ENCODE measurements around the gene TAC3. TPM values are rescaled to one million over a fixed set of nuclear protein-coding genes. Genes with fewer than 3 reads are reported as not detected.

TAC3 gene
- total and polyA plus RNA-seq, 2 donors (not counting 3 experiments of a cell fraction or from before 2014, with no cell fraction given): not detected

DNA sequence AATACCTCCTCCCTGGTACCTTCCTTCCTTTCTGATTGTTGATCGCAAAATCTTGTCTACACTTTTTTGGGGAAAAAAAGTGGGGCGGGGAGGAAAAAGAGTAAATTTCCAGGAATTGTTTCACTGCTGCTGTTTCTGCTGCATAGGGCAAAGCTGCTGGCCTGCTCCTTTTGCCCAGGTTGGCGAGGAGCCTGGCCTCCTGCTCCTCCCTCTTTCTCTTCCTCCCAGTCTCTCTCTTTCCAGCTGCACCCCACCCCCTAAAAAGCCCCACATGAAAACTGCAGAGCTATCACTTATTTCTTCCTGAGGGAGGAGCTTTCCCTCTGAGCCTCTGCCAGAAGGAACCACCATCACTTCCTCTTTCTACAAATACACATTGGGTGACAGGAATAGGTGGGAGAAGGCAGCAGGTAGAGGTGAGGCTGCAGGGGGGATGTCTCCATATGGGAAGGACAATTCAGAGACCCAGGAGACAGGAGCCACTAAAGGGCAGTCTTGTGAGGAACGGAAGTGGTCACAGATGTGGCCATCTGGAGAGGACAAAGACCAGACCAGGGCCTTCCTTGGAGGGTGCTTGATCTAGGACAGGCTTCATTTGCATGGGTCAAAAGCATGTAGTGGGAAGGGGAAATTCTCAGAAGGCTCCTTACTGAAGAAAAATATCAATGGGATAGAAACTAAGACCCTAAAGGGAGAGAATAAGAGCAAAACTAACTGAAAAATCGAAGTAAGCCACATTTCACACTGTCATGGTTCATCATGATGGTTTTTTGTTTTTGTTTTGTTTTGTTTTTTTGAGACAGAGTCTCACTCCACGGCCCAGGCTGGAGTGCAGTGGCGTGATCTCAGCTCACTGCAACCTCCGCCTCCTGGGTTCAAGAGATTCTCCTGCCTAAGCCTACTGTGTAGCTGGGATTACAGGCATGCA is 24.7 kb downstream of the TAC3 start:
- no peak for TF ChIP-seq FOS (IDR thresholded peaks at IDR 0.05; ENCODE audit: borderline replicate concordance, insufficient read depth, low read length)
- no peak for TF ChIP-seq MYC (IDR thresholded peaks at IDR 0.05; ENCODE audit: low read depth, low read length)
- no peak for TF ChIP-seq EZH2 (IDR thresholded peaks at IDR 0.05; ENCODE audit: borderline replicate concordance, low read depth, low read length, severe bottlenecking)
- TF ChIP-seq, protein P1, sequence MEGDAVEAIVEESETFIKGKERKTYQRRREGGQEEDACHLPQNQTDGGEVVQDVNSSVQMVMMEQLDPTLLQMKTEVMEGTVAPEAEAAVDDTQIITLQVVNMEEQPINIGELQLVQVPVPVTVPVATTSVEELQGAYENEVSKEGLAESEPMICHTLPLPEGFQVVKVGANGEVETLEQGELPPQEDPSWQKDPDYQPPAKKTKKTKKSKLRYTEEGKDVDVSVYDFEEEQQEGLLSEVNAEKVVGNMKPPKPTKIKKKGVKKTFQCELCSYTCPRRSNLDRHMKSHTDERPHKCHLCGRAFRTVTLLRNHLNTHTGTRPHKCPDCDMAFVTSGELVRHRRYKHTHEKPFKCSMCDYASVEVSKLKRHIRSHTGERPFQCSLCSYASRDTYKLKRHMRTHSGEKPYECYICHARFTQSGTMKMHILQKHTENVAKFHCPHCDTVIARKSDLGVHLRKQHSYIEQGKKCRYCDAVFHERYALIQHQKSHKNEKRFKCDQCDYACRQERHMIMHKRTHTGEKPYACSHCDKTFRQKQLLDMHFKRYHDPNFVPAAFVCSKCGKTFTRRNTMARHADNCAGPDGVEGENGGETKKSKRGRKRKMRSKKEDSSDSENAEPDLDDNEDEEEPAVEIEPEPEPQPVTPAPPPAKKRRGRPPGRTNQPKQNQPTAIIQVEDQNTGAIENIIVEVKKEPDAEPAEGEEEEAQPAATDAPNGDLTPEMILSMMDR (IDR thresholded peaks at IDR 0.05; ENCODE audit: extremely low read depth in 1 of 2, insufficient read depth in 1 of 2, low read depth in 1 of 2, low read length in 2 of 2): no peak
- no peak for TF ChIP-seq JUN (IDR thresholded peaks at IDR 0.05; ENCODE audit: borderline replicate concordance, insufficient read depth, insufficient read length, low read depth)
- TF ChIP-seq POLR2A (IDR thresholded peaks at IDR 0.05; ENCODE audit: low read depth, low read length): no peak
- no peak for TF ChIP-seq POLR2AphosphoS5 (IDR thresholded peaks at IDR 0.05; ENCODE audit: insufficient read depth, low read depth, low read length)
- TF ChIP-seq, protein P2, sequence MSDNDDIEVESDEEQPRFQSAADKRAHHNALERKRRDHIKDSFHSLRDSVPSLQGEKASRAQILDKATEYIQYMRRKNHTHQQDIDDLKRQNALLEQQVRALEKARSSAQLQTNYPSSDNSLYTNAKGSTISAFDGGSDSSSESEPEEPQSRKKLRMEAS (IDR thresholded peaks at IDR 0.05; ENCODE audit: insufficient read depth, insufficient read length): no peak
- TF ChIP-seq GATA2 (IDR thresholded peaks at IDR 0.05; ENCODE audit: insufficient read depth, insufficient read length, low read depth, low read length): no peak
- Histone ChIP-seq H3K4me2 (ENCODE audit: insufficient read depth, low read length) (peak overlapping the region; percentile 16), H3K27ac (ENCODE audit: insufficient read depth, low read depth, low read length) (peak overlapping the region; percentile 15), H4K20me1 (replicated peaks; ENCODE audit: control insufficient read depth, extremely low read depth, insufficient read depth, low read length) (no peaks in the 10 kb centered on the region), H3K4me1 (ENCODE audit: control insufficient read depth, extremely low read depth, insufficient read depth, low read length) (peaks cover 30% of the 10 kb centered on the region), H3K9me1 (replicated peaks; ENCODE audit: control insufficient read depth, extremely low read depth, insufficient read depth, low read length) (no peaks in the 10 kb centered on the region), H2AFZ (ENCODE audit: low read depth, low read length) (no peak overlapping the region), H3K9ac (replicated peaks; ENCODE audit: extremely low read depth, insufficient read depth, low read length) (no peak overlapping the region), H3K9me3 (replicated peaks; ENCODE audit: control insufficient read depth, insufficient read depth, low read length) (no peaks in the 10 kb centered on the region), H3K36me3 (ENCODE audit: control insufficient read depth in 2 of 2, extremely low read depth in 1 of 2, insufficient read depth in 2 of 2, low read length in 2 of 2) (no peaks in the 10 kb centered on the region), H3K79me2 (ENCODE audit: control insufficient read depth, insufficient read depth, low read length) (no peaks in the 10 kb centered on the region), H3K4me3 (replicated peaks in 1 of 3; ENCODE audit: insufficient read depth in 1 of 3, low read depth in 1 of 3, low read length in 3 of 3) (no peak overlapping the region), H3K27me3 (ENCODE audit: control insufficient read depth in 2 of 2, insufficient read depth in 2 of 2, low read length in 2 of 2) (peaks cover 0 to 2% of the 10 kb centered on the region in 2 experiments)
- DNase-seq (ENCODE audit: low read depth, low spot score): peak; percentile 77
- ChIA-PET CTCF (interaction anchor here (1.0 to 2.2 kb wide), 4 partner anchors 10 to 228 kb away, joined by 5 to 18 read pairs (median 8); partner anchors contain the start of gene HSD17B6), POLR2A (interaction anchor here (0.6 kb wide), 1 partner anchor 373 kb away, joined by 6 read pairs; no protein-coding TSS in a partner anchor)
- peak; percentile 86 for FAIRE-seq
- no TSS peak for BruUV-seq (replicated peaks)
- dilution Hi-C loops (cut with MboI; ENCODE audit: extremely low pct_ligation_motif_present, low sequenced_read_pairs): no loop called here
- intact Hi-C loops (cut with micrococcal nuclease): no loop called here

Measured in endothelial cell of umbilical vein (primary cell).